Mesenteric fat pad (tissue), 1 donor: ENCODE data around the gene PSMC3IP. TPM values are rescaled to one million over a fixed set of nuclear protein-coding genes. Genes with fewer than 3 reads are reported as not detected.
A peak's percentile ranks its signal among the peaks of the same experiment; 100 is the strongest.

Experiments
- DNase-seq: peaks from one replicate; pipeline ENCODE4 v3.0.0-alpha.2; 2020; ENCODE audit warnings: low spot score
- total RNA-seq: library from RNA; stranded (reverse); fragmentation: NEBNext Ultra II Directional; extraction: Animal tissue kit (Norgen Biotek cat#: 25700); gene quantifications from one replicate; pipeline ENCODE4 v1.2.1, GENCODE V29; 2021
- donor health status: DM: yes; HTN: yes; CAD: no.

The PSMC3IP gene
- total RNA-seq, 1 donor from 2014 or later, result 2.2 TPM

DNA sequence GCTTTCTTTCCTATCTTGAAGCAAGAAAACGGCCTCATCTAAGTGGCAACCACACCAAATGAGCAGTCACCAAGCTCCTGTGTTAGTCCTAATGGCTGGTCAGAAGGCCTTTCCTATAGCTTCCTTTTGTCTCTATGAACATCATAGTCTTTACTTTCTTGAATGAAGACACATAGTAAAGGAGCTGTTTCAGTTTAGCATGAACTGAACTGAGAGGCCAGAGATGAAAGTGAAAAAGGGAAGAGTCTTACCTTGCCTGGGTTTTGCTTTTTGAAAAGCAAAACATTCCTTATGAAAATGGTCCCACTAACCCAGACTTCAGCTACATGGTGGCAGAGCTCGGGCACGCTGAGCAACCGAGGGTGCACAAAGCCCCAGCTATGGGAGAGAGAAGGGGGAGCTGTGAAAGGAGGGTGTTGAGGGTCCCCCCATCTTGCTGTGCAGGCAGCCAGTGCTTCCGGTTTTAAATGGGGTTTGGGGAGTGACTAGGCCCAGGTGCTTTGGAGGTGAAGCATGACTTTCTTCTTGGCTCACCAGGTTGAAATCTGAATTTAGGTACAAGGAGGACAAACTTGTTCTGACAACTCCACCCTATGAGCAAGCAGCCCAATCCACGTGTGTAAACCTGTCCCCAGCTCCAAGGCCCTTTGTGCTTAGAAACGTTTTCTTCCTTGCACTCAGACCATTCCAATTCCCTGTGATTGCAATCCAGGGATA, 9.1 kb upstream of the PSMC3IP start:
- no peak for DNase-seq

DNA sequence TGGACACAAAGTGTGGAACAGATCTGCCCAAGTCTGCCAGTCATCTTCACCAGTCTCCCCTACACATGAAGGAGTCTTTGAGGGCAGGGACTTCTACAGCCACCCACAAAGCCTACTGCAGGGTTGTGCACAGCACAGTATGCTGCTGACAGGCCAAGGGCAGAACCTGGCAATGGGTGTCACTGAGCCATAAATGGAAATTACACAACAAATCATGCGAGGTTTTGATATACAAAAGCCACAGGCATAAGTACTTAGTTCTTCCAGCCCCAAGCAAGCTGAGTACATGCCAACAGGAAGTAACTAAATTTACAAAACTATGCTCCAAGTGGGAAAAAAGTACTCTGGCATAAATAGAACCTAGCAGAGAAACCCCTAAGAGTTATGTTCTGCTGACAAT, 7.8 kb upstream of the PSMC3IP start:
- no peak for DNase-seq

DNA sequence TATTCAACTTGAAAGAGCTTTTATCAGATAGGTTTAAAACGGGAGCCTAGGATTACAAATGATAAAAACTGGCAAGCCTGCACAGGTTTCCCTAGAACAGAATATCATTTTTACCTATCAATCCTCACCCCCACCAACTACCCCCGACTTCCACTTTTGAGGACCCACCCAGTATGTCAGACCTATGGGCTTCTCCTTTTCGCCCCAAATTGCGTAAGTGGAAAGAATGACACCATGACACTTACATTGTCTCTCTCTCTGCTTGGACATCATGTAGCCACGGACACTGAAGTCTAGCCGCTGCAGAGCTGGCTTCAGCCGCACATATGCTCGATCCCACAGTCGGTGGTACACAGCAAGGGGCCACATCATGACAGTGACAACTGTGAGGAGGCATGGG, 7.4 kb upstream of the PSMC3IP start:
- no peak for DNase-seq

DNA sequence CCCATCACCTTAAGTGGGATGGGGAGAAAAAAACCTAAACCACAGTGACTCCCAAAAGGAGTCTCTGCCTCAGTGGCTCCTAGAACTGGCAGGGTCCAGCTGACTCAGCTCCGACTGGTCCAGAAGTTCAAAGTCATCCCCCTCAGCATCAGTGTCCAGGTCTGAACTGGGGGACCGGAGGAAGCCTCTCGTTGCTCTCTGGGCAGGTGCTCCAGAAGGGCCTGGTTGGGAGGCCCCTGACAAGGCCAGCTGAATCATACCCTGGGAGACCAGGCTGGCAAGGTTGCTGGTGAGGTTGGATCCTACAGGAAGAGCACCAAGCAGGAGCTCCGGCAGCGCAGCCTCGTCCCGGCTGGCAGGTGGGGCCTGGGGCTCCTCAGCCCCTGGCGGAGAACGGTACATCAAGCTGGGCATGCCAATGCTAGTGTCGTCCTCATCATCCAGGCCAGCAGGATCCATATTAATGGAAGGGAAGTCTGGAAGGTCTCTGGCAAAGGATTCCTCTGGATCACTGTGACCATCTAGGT, 4.3 kb upstream of the PSMC3IP start:
- no peak for DNase-seq

DNA sequence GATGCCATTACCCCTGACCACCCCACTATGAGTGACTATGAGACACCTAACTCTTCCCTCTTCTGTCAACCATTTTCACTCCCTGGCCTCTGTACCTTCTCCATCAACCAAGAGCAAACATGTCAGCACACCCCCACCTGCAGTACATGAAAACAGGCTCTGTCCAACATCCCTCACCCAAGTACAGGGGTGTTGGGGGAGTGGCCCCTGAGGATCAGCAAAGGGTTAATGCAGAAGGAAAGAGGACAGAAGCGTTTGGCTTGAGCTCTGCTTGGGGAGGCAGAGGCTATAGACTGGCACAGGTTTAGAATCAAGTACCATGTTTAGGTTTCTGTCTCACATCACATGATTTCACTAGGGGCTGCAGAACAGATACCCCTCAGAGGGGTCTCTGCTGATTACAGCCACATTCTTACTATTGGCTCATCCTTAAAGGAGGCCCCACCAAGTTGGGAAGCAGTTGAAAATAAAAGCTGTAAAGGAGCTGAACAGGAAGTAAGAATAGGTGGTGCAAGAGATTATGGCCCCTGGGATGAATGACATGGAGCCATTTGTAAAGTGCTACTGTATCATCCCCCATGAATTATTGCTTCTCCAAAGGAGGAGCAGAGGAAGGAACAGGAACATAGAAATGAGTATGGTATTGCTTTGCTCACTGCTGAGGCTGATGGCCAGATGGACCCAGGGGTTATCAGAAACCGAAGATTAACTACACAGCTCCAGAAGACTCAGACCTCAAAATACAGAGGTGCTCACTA, 2.4 kb upstream of the PSMC3IP start:
- DNase-seq, result no peak

DNA sequence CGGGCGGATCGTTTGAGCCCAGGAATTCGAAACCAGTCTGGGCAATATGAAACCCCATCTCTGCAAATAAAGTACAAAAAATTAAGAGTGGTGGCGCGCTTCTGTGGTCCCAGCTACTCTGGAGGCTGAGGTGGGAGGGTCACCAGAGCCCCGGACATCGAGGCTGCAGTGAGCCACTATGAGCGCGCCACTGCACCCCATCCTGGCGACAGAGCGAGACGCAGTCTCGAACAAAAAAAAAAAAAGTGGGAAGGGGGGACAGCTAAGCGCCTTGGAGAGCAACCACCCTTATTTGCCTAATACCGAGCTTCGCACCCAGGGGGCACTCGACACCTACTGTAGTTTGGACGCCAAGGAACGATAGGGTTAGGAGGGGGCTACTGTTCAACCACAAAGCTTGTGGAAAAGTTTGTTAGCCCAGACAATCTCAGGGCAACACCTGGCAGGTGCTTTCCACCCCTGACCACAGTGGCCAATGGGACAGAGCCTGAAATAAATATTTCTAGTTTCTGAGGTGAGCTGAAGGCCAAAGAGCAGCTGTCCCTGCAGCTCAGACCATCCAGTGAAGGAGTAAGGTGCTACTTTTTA, 847 bp upstream of the PSMC3IP start:
- DNase-seq, result no peak

DNA sequence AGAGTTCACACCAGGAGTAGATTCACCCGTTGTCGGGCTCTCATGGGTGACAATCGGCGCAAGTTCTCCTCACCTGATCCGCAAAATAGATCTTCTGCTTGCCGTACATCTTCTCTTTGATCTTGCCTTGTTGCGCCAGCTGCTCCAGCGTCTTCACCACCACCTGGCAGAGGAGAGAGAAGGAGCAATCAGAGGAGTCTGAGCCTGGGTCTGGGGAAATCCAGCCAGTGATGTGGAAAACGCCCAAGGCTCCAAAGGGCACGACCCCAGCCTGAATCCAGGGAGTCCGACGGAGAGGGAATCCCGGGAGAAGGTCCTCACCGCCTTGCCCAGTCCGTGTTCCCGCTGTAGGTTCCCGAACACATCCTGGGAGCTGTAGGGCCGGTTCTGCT, 393 bp downstream of the PSMC3IP start:
- no peak for DNase-seq

DNA sequence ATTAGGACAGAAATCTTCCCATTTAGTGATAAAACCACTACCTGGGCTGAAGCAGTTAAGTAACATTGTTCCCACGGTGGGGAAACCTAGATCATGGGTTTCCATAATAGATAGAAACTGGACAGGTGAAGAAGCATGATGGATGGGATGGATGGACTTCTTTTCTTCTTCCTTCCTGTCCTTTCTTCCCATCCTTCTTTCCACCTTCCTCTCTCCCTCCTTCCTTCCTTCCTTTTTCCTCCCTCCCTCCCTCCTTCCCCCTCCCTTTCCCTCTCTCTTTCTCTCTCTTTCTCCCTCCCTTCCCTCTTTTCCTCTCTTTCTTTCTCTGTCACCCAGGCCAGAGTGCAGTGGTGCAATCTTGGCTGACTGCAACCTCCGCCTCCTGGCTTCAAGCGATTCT, 3.1 kb downstream of the PSMC3IP start:
- DNase-seq, result no peak

DNA sequence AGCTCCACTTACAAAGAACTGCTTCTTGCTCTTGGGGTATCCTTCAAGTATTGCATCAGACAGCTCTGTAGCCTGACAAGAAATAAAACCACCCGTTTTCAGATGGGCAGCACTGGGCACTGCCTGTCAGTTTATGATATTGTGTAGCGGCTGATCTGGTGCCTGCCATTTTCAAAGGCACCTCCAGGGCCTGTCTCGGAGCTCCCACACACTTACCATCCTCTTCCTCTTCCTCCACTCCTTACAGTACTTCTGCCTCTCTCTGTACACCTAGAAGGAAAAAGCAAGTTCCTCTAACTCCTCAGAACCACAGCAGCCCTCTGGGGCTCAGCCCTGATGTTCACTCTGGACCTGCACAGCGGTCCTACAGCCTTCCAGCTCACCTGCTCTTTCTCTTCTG, 4.4 kb downstream of the PSMC3IP start:
- DNase-seq, result no peak

DNA sequence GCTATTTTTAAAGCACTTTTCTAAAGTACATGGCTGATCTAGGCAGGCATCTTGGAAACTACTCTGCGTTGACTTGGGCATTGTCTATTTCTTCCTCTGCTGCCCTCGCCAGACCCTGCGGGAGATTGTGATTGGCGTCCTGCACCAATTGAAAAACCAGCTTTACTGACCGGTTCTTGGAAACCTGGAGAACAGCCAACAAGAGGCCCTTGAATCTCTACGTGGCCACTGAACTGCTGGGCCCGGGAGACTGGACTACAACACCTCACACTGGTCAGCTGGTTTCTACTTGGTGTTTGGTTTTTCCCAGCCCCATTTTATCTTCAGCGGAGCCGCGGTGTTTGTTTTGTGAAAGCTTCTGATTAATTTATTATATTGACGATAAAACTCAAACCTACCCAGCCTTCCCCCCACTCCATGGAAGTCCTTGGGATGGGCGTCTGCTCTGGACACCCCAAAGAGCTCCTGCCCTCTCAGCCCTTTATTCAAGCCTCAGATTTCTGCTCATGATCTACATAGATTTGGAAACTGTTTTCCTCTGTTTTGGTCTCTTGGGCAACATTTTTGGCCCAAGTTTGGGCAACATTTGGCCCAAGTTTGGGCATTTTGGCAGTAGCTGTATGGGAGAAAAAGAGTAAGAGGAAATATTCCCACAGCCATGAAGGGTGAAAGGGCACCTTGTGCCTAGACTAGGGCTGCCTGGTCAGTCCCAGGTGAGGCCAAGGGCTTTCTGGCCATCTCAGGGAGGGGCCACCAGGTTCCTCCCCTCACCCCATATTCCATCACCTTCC, 5.9 kb downstream of the PSMC3IP start:
- DNase-seq, result no peak

DNA sequence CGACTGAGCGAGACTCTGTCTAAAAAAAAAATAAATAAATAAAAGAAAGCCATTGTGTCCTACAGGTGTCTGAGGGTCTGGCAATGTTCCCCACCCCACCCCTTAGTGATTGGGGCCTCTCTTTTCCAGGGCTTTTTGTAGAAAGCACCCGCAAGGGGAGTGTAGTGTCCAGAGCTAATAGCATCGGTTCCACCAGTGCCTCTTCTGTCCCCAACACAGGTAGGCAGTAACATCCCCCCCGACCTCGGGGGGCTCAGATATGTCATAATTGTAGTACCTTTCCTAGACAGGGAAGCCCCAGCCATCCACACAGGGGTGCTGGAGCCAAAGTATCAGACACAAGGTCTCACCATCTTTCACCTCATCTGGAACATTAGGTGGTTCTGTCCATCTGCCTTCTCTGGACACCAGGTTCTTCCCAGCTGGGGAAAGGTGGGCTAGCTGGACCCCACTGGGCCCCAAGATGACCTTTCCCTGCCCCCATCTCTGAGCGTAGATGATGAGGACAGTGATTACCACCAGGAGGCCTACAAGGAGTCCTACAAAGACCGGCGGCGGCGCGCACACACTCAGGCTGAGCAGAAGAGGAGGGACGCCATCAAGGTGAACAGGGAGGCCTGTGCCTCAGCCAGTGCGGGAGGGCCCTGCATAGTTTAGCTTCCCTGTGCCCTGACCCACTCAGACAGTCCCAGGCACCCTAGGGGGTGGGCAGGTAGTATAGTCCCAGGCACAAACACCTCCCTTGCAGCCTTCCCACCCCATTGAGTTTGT, 9.0 kb downstream of the PSMC3IP start:
- no peak for DNase-seq

DNA sequence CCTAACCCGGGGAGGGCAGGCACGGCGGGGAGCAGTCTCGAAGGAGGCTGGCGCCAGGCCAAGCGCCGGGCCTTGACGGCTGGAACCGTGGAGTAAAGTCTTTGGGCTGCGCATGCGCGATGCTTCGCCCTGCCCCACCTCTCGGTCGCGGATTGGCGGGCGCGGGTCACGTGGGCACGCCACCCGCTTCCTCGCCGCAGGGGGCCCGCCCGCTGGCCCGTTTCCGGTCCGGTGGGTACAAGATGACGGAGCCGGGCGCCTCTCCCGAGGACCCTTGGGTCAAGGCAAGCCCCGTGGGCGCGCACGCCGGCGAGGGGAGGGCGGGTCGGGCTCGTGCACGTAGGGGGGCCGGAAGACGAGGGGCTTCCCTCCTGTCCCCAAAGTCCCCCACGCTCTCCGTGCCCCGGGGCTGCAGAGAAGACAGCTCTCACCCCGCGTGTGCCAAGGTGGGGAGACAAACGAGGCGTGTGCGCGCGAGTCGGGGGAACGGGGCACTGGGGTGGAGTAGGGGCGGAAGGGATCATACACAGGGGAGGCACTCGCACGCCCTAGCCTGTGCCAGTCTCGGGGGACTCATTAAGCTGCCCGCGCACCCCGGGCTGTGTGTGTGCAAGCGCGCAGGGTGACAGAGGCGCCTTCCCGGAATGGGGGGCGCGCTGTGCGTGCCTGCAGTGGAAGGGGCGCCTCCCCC, 10.5 kb downstream of the PSMC3IP start, which contains the start of gene MLX:
TSS of gene MLX (plus strand) at position 218 of the 691 bp plus-strand sequence. CDS start at position 243, 25 bp downstream.
- peak; percentile 99 for DNase-seq

DNA sequence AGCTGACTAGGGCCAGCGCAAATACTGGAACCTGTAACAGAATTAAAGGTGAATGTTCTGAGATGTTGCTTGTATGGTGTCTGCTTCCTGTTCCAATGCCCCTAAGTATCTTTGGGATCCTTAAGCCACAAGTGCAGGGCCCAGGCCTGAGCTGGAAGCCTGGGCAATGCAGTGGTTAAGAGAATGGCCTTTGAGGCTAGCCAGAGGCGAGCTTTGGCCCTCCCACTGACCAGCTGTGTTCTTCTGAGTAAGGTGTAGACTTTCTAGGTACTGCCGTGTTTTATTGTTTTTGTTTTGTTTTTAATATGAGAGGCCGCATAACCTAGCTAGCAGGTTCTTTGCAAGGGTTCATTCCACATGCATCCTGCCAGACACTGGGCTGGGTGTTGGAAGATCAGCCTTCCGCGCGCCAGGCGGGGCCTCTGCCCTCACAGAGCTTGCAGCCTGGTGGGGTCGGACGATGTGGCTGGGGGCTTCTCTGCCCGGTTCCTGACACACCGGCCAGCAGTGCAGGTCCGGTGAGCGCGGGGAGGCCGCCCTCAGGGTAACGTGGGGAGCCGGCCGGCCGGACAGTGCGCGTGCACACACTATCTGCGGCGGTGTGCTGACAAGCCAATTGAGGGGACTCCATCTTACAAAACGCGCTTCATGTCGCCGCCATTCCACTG, 11.2 kb downstream of the PSMC3IP start:
- no peak for DNase-seq

DNA sequence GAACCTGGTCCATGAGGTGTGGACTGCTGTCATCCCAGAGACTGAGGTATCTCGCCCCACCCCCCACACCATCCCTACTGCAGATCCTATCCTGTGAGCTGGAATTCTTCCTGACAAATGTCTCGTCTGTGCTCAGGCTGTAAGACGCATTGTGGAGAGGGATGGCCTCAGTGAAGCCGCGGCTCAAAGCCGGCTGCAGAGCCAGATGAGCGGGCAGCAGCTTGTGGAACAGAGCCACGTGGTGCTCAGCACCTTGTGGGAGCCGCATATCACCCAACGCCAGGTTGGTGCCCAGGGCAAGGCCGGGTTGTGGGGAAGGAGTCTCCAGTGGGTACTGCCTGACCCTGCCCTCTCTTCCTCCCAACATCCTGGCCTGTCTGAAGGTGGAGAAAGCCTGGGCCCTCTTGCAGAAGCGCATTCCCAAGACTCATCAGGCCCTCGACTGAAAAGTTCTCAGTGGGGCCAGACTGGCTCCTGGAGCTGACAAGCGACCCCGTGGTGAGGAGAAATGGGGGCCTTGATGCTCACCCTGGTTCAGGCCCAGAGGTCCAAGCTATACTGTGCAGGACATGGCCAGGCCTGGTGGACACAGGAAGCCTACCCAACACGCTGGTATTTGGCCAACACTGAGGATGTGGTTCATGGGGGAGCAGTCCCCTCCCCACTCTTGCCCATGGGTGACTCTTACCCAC, 11.9 kb downstream of the PSMC3IP start:
- DNase-seq, result no peak

DNA sequence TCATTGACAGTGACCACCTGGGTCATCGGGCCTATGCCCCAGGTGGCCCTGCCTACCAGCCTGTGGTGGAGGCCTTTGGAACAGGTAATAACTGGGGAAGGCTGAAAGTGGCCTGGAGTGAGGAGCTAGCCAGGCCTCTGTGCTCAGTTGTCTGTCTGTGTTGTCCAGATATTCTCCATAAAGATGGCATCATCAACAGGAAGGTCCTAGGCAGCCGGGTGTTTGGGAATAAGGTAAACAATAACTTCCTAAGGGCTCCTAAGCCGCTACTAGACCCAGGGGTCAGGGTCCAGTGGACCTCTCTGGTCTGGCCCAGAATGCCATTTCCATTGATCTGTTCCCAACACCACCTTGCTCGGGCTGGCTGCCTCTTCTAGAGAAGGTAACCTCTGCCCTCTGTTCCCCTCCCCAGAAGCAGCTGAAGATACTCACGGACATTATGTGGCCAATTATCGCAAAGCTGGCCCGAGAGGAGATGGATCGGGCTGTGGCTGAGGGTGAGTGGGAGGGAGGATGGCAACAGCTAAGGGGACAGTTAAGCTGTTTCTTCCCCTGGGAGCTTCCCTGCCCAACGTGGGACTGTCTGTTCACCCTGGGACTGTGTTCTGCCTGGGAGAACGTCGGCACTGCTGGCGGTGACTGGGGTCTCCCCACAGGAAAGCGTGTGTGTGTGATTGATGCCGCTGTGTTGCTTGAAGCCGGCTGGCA, 12.6 kb downstream of the PSMC3IP start:
- DNase-seq, result no peak

DNA sequence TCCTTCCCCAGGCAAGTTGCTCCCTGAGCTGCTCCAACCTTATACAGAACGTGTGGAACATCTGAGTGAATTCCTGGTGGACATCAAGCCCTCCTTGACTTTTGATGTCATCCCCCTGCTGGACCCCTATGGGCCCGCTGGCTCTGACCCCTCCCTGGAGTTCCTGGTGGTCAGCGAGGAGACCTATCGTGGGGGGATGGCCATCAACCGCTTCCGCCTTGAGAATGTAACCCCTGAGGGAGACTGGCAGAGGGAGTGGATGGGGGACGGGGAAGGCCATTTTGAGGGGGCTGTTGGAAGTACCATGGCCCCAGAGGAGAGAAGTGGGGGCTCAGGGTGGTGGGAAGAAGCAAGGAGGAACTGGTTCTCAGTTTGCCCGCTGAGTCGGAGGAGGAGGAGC, 13.6 kb downstream of the PSMC3IP start:
- no peak for DNase-seq

DNA sequence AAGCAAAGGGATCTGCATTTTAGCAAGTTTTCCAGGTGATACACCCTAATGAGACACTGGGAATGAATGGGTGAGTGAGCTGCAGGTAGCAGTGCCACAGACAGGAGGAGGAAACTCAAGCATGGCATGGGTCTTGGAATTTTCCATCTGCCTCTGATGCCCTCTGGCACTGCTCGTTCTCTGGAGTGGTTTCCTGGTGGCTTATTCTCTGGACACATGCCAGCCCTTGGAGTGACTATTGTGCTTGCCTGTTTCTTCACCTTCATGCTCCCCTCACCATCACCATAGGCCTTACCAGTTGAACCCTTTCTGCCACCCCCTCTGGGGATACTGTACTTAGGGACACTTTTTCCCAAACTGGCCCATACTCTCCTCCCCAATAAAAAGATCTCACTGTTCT, 14.0 kb downstream of the PSMC3IP start:
- no peak for DNase-seq

DNA sequence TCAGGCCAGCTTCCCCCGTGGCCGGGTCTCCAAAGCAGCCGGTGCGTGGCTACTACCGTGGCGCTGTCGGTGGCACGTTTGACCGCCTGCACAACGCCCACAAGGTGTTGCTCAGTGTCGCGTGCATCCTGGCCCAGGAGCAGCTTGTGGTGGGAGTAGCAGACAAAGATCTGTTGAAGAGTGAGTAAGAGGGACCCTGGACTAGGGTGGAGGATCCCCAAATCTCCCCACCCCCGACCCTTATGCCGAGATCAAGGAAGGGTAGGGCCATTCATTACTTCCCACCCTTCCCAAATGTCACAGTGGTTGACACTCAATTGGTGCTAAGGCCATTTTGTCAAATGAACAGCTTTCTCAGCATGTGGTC, 14.4 kb downstream of the PSMC3IP start:
- no peak for DNase-seq
